ENCODE data around the gene CYS1.
"Not testable (repeated sequence)": the region's sequence is repeated elsewhere in the genome, so short reads cannot be mapped to it uniquely, and the experiment has no call there.

The CYS1 gene

DNA sequence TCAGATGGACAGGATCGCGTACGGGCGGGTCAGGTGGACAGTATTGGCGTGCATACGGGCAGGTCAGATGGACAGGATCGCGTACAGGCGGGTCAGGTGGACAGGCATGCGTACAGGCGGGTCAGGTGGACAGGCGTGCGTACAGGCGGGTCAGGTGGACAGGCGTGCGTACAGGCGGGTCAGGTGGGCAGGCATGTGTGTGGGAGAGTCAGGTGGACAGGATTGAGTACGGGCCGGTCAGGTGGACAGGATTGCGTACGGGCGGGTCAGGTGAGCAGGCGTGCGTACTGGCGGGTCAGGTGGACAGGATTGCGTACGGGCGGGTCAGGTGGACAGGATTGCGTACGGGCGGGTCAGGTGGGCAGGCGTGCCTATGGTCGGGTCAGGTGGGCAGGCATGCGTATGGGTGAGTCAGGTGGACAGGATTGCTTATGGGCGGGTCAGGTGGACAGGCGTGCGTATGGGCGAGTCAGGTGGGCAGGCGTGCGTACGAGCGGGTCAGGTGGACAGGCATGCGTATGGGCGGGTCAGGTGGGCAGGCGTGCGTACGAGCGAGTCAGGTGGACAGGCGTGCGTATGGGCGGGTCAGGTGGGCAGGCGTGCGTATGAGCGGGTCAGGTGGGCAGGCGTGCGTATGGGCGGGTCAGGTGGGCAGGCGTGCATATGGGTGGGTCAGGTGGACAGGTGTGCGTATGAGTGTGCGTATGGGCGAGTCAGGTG lies 68.4 kb downstream of the CYS1 start:
- DNase-seq, result not testable (repeated sequence)

DNA sequence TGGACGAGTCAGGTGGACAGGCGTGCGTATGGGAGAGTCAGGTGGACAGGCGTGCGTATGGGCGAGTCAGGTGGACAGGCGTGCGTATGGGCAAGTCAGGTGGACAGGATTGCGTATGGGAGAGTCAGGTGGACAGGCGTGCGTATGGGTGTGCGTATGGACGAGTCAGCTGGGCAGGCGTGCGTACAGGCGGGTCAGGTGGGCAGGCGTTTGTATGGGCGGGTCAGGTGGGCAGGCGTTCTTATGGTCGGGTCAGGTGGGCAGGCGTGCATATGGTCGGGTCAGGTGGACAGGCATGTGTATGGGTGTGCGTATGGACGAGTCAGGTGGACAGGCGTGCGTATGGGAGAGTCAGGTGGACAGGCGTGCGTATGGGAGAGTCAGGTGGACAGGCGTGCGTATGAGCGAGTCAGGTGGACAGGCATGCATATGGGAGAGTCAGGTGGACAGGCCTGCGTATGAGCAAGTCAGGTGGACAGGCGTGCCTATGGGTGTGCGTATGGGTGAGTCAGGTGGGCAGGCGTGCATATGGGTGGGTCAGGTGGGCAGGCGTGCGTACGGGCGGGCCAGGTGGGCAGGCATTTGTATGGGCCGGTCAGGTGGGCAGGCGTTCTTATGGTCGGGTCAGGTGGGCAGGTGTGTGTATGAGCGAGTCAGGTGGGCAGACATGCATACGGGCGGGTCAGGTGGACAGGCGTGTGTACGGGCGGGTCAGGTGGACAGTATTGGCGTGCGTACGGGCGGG lies 69.2 kb downstream of the CYS1 start:
- DNase-seq, result not testable (repeated sequence)

DNA sequence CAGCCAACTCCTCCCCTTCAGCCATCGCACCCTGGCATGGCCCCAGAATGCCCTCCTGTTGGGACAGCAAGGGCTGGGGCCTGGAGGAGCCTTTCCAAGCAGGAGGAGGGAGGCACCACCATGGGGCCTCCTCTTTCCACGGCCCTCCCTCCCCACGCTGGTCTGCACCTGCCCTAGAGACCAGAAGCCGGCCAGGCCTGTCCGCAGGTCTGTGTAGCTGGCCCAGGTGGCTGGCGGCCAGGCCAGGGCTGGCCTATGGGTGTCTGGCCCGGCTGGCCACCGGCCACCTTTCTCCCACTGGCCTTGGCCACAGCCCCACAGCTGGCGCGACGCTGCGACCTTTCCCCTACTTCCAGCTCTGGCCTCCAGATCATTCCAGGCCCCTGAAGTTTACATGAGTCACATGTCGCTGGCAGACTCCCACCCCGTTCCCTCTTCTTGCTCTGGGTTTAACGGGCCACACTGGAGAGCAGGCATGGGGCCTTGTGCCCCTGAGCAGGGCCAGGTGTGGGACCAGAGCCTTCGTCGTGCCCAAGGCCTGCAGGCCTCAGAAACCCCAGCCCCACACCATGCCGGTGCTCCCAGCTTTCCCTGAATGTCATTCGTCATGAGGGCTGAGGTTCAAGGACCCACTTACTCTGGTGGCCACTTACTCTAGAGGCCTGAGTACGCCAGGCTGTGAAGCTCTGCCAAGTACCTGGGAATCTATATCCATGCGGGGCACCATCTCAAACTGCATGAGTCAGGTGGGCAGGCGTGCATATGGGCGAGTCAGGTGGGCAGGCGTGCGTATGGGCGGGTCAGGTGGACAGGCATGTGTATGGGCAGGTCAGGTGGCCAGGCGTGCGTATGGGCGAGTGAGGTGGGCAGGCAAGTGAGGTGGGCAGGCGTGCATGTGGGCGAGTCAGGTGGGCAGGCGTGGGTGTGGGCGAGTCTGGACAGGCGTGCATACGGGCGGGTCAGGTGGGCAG lies 70.1 kb downstream of the CYS1 start:
- DNase-seq, result no peak

DNA sequence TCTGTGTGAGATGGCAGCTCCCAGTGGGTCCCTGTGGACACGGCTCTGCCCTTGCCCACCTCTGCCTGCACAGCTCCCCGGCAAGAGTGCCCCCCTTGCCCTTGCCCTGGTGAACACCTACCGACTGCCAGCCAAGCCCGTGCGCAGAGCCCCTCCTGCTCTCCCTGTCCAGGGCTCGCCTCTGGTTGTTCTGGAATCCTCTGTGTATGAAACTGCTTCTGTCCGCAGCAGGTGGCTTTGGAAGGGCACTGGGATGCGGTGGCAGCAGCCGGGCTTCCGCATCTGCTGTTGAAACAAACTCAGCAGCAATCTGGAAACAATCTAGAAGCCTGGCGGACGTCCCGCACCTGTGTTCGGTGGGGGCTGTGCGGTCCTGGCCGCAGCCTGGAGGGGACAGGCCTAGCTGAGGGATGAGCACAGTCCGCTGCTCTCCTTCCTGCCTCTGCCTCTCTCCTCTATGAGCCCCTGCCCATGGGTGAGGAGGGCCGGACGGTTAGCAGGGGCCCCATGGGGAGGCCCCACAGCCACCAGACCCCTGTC lies 70.9 kb downstream of the CYS1 start:
- DNase-seq, result no peak

DNA sequence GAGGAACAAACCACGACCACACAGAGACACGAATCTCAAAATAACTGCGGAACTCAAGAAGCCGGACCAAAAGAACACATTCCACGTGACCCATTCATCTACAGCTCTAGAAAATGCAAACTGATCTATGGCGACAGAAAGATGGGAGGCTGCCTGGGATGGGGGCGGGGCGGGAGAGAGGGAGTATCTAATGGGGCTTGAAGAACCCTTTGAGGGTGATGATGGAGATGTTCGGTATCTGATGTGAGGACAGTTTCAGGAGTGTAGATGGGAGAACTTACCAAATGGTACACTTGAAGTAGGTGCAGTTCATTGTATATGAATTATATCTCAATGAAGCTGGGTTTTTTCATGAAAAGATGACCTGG lies 71.4 kb downstream of the CYS1 start:
- no peak for DNase-seq

DNA sequence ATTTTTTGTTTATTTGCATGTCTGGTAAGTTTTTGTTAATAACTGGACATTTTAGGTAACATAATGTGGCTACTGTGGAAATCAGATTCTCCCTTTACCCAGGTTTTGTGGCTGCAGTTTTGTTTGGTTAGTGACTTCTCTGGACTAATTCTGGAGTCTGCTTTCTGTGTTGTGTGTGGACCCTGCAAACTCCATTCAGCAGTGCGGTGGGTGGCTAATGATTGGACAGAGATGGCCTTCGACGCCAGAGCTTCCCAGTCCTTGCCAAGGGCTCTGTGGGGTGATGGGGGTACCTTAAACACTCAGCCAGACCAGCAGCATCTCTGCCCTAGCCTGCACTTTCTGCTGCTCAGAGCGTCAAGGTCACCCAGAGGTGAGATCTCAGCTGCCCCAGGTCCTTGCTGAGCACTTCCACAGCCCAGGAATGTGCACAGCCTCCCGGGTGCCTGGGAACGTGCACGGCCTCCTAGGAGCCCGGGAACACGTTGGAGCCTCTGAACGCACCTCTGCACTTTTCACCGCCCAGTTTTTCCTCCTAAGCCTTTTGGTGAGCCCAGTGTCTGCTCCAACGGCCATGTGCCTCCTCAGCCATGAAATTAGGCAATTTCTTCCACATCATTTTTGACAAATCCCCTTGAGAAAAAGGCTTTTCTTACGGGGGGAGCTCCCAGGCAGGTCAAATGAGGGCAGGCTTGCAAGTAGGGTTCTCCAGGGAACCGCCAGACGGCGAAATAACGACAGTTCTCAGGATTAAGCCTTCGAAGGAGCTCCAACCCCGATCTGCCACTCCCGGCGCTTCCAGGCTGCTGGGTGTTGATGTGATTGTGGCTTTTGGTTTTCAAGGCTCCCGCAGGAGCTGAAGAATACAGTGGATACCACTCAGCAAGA lies 72.0 kb downstream of the CYS1 start:
- no peak for DNase-seq

DNA sequence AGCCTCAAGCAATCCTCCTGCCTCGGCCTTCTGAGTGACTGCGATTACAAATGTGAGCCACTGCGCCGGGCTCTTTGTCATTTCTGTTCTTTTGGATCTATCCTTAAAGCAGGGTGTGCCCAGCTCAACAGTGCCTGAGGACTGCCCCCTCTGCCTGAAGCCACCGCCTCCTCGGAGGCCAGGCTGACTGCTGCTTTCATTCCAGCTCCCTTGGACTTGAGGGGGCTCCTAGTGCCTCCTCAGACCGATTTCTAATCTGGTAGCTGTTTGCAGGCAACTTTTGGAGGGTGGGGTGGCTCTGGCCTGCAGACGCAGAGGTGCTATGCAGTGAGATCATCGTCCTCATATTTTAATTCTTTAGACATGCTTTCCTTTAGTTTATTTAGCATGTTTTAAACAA lies 72.8 kb downstream of the CYS1 start:
- no peak for DNase-seq

All from NCI-H2081 (cell line).